Measurements from ENCODE around the gene TARM1. TPM values are rescaled to one million over a fixed set of nuclear protein-coding genes. Genes with fewer than 3 reads are reported as not detected.
"Not testable (repeated sequence)": the region's sequence is repeated elsewhere in the genome, so short reads cannot be mapped to it uniquely, and the experiment has no call there.

TARM1 gene
- polyA plus RNA-seq, 3 donors from 2014 or later = not detected

- no peak for DNase-seq
- Mint-ChIP-seq H3K27me3 (ENCODE audit: low read depth in 3 of 3) (peaks cover 0 to 4% (median 0%) of the 10 kb centered on the region in 3 donors), H3K4me1 (peaks cover 5 to 19% of the 10 kb centered on the region in 2 donors), H3K27ac (no peak overlapping the region), H3K36me3 (peaks cover 7 to 20% (median 11%) of the 10 kb centered on the region in 3 donors), H3K9me3 (no peaks in the 10 kb centered on the region), H3K4me3 (no peak overlapping the region)
Observed at GRCh38 chr19:54108496-54108895, 27.3 kb upstream of the TARM1 start.

GRCh38 chr19:54107876-54108490 is 26.8 kb upstream of the TARM1 start:
- peaks cover 7 to 20% (median 11%) of the 10 kb centered on the region in 3 donors for H3K36me3 Mint-ChIP-seq
- no peak overlapping the region for H3K27ac Mint-ChIP-seq
- no peak overlapping the region for H3K4me3 Mint-ChIP-seq
- no peaks in the 10 kb centered on the region for H3K9me3 Mint-ChIP-seq
- peaks cover 0 to 4% (median 0%) of the 10 kb centered on the region in 3 donors for H3K27me3 Mint-ChIP-seq (ENCODE audit: low read depth in 3 of 3)
- DNase-seq = no peak
- peaks cover 9 to 19% of the 10 kb centered on the region in 2 donors for H3K4me1 Mint-ChIP-seq

- no peak overlapping the region for H3K4me3 Mint-ChIP-seq
Observed at GRCh38 chr19:54106716-54107115, 25.6 kb upstream of the TARM1 start.

GRCh38 chr19:54105796-54106195 is 24.6 kb upstream of the TARM1 start:
- H3K9me3 Mint-ChIP-seq = no peaks in the 10 kb centered on the region
- no peak for DNase-seq
- peaks cover 4 to 9% (median 6%) of the 10 kb centered on the region in 3 donors for H3K27me3 Mint-ChIP-seq (ENCODE audit: low read depth in 3 of 3)
- H3K4me3 Mint-ChIP-seq = no peak overlapping the region
- H3K4me1 Mint-ChIP-seq = peaks cover 20 to 32% of the 10 kb centered on the region in 2 donors
- H3K27ac Mint-ChIP-seq = no peak overlapping the region
- H3K36me3 Mint-ChIP-seq = peaks cover 6 to 19% (median 9%) of the 10 kb centered on the region in 3 donors

More at GRCh38 chr19:54106716-54107115, 25.6 kb upstream of the TARM1 start:
- Mint-ChIP-seq H3K4me1 (peaks cover 16 to 26% of the 10 kb centered on the region in 2 donors), H3K9me3 (no peaks in the 10 kb centered on the region), H3K27me3 (ENCODE audit: low read depth in 3 of 3) (peaks cover 4 to 9% (median 6%) of the 10 kb centered on the region in 3 donors), H3K27ac (no peak overlapping the region), H3K36me3 (peaks cover 7 to 20% (median 11%) of the 10 kb centered on the region in 3 donors)
- no peak for DNase-seq

DNA sequence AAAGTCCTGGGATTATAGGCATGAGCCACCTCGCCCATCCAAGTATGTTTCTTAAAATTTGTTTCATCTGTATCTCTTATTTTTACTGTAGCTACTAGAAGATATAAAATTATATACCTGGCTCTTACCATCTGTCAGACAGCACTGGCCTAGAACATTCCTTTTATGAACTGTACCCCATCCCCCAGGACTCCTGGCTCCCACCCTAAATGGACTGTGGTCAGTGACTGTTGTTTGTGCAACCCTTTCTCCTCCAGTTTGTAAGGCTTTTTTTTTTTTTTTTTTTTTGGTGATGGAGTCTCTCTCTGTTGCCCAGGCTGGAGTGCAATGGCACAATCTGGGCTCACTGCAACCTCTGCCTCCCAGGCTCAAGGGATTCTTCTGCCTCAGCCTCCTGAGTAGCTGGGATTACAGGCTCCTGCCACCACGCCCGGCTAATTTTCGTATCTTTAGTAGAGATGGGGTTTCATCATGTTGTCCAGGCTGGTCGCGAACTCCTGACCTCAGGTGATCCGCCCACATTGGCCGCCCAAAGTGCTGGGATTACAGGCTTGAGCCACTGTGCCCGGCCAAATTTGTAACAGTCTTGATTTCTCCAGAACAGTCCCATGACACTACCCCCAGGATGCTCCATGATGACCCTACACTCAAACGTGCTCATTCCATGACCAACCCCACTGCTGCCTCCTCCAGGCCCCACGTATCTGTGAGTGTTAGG is 24.0 kb upstream of the TARM1 start:
- peaks cover 20 to 32% of the 10 kb centered on the region in 2 donors for H3K4me1 Mint-ChIP-seq
- DNase-seq = no peak
- H3K4me3 Mint-ChIP-seq = peak overlapping the region in 3 of 5 donors; percentile 17 to 46 (median 40)
- no peaks in the 10 kb centered on the region for H3K9me3 Mint-ChIP-seq
- H3K27ac Mint-ChIP-seq = peak overlapping the region in 1 of 6 donors; percentile 30
- H3K27me3 Mint-ChIP-seq (ENCODE audit: low read depth in 3 of 3) = peaks cover 4 to 9% (median 6%) of the 10 kb centered on the region in 3 donors
- H3K36me3 Mint-ChIP-seq = peaks cover 4 to 17% (median 7%) of the 10 kb centered on the region in 3 donors

DNA sequence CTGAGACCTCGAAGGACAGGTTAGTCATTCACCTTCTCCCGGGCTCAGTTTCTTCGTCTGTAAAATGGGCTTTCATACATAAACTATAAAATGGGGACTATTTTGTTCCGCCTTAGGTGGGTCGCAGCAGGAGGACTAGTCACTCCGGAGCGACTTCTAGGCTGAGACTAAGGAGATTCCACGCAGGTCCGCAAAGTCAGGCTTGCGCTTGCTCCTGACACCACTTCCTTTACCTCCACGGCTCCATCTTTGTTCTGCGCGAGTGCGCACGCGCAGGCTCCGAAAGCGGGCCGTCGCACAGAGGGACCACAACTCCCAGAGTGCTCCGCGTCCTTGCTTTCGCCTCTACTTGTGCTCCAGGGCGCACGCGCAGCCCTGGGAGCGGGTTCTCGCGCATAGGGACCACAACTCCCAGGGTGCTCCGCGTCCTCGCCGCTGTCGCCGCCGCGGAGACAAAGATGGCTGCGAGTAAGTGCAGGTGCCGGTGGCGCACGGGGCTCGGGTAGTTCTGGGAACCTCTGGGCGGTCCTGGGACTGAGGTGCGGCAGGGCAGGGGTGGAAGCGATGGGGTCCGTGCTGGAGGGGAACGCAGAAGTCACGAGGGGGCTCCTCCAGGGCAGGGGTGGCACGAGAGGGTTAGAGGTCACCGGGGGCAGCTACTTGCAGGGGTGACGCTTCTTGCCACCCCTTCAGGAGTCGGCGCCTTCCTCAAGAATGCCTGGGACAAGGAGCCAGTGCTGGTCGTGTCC is 21.4 kb upstream of the TARM1 start, which contains the start of gene NDUFA3:
Gene NDUFA3 (plus strand): TSS at position 435 of the 749 bp plus-strand sequence. CDS start 24 bp downstream, at position 459.
- H3K27ac Mint-ChIP-seq = peak within 1 kb of the TSS; percentile 91 to 98 (median 96)
- peaks cover 4 to 12% (median 6%) of the 10 kb centered on the region in 3 donors for H3K36me3 Mint-ChIP-seq
- H3K27me3 Mint-ChIP-seq (ENCODE audit: low read depth in 3 of 3) = peaks cover 4 to 9% (median 8%) of the 10 kb centered on the region in 3 donors
- peak within 1 kb of the TSS; percentile 96 to 99 (median 97) for H3K4me3 Mint-ChIP-seq
- DNase-seq = peak; percentile 97 to 98 (median 97)
- H3K9me3 Mint-ChIP-seq = no peaks in the 10 kb centered on the region
- H3K4me1 Mint-ChIP-seq = peaks cover 20 to 32% of the 10 kb centered on the region in 2 donors

- Mint-ChIP-seq H3K27ac (peak within 1 kb of the TSS in 5 of 6 donors; percentile 10 to 83 (median 58)), H3K4me1 (peaks cover 28 to 40% of the 10 kb centered on the region in 2 donors), H3K27me3 (ENCODE audit: low read depth in 3 of 3) (peaks cover 8 to 18% (median 12%) of the 10 kb centered on the region in 3 donors), H3K9me3 (no peaks in the 10 kb centered on the region), H3K4me3 (peak within 1 kb of the TSS; percentile 26 to 63 (median 55)), H3K36me3 (peaks cover 0 to 3% (median 0%) of the 10 kb centered on the region in 3 donors)
- no peak for DNase-seq
Observed at GRCh38 chr19:54100561-54100960, 19.4 kb upstream of the TARM1 start, which contains the start of gene OSCAR. OSCAR (minus strand) TSS chr19:54100803; CDS start chr19:54100792, 11 bp downstream.

DNA sequence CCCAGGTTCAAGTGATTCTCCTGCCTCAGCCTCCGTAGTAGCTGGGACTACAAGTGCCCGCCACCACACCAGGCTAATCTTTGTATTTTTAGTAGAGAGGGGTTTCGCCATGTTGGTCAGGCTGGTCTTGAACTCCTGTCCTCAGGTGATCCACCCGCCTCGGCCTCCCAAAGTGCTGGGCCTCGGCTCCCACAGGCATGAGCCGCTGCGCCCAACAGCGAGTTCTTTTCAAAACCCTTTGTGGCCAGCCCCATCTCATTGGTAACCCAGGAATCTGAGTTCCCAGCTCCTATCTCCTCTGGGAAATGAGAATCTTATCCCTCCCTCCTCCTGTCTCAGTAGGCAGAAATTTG is 18.7 kb upstream of the TARM1 start:
- DNase-seq, H3K4me3 Mint-ChIP-seq, H3K36me3 Mint-ChIP-seq, H3K27ac Mint-ChIP-seq, H3K9me3 Mint-ChIP-seq: not testable (repeated sequence)
- Mint-ChIP-seq H3K4me1 (peaks cover 27 to 34% of the 10 kb centered on the region in 2 donors), H3K27me3 (ENCODE audit: low read depth in 3 of 3) (peaks cover 8 to 18% (median 12%) of the 10 kb centered on the region in 3 donors)

DNA sequence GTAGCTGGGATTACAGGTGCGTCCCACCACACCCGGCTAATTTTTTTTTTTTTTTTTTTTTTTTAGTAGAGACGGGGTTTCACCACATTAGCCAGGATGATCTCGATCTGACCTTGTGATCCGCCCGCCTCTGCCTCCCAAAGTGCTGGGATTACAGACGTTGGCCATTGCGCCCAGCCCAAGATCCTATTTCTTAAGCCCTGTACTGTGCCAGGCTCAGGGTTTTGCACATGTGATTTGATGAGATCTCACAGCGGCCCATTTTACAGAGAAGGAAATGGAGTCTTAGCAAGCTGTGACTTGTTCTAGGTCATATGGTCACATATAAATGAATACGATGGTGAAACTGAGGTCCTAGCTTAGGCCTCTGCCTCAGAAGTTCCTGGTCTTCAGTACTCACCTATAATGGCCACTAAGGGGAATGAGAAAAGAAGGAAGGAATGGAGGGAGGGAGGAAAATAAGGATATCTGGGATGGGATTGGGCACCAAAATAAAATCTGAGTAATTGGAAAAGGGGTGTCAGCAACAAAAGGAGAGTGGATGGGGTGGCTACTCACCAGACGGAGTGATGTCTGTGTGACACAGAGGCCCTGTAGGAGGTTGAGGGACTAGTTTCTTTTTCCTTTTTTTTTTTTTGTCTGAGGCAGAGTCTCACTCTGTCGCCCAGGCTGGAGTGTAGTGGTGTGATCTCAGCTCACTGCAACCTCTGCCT is 18.2 kb upstream of the TARM1 start:
- H3K9me3 Mint-ChIP-seq = no peaks in the 10 kb centered on the region
- H3K4me1 Mint-ChIP-seq = peaks cover 31 to 37% of the 10 kb centered on the region in 2 donors
- H3K4me3 Mint-ChIP-seq = no peak overlapping the region
- no peak for DNase-seq
- peaks cover 7 to 18% (median 12%) of the 10 kb centered on the region in 3 donors for H3K27me3 Mint-ChIP-seq (ENCODE audit: low read depth in 3 of 3)
- H3K27ac Mint-ChIP-seq = no peak overlapping the region
- no peaks in the 10 kb centered on the region for H3K36me3 Mint-ChIP-seq

GRCh38 chr19:54096617-54097106 is 15.5 kb upstream of the TARM1 start:
- peak; percentile 35 to 55 (median 55) for DNase-seq

DNA sequence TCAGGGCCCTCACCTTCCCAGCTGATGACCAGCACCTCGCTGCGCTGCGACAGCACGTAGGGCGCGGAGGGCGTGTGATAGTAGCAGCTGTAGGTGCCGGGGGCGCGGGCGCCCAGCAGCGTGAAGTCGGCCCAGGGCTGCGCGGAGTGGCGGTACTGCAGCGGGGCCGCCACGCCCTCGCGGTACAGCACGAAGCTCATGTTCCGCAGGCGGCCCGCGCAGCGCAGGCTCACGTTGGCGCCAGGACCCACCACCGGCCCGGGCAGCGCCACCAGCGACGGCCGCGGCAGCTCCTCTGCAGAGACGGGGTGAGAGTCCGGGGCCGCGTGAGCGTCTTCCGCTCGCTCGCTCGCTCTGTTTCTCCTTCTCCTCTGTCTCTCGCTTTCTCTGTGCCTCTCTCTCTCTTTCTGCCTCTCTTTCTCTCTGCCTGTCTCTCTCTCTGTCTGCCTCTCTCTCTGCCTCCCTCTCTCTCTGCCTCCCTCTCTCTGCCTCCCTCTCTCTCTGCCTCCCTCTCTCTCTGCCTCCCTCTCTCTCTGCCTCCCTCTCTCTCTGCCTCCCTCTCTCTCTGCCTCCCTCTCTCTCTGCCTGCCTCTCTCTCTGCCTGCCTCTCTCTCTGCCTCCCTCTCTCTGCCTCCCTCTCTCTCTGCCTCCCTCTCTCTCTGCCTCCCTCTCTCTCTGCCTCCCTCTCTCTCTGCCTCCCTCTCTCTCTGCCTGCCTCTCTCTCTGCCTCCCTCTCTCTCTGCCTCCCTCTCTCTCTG is 14.9 kb upstream of the TARM1 start:
- H3K4me3 Mint-ChIP-seq = peak overlapping the region; percentile 79 to 94 (median 86)
- H3K9me3 Mint-ChIP-seq, H3K36me3 Mint-ChIP-seq: not testable (repeated sequence)
- peaks cover 18 to 21% of the 10 kb centered on the region in 2 donors for H3K4me1 Mint-ChIP-seq
- peak; percentile 53 to 72 (median 71) for DNase-seq
- peak overlapping the region; percentile 81 to 92 (median 88) for H3K27ac Mint-ChIP-seq
- peaks cover 2 to 14% (median 11%) of the 10 kb centered on the region in 3 donors for H3K27me3 Mint-ChIP-seq (ENCODE audit: low read depth in 3 of 3)

More at GRCh38 chr19:54096617-54097106, 15.5 kb upstream of the TARM1 start:
- Mint-ChIP-seq H3K4me1 (peaks cover 21 to 25% of the 10 kb centered on the region in 2 donors), H3K36me3 (no peaks in the 10 kb centered on the region), H3K27me3 (ENCODE audit: low read depth in 3 of 3) (peaks cover 2 to 14% (median 11%) of the 10 kb centered on the region in 3 donors), H3K4me3 (peak overlapping the region; percentile 71 to 94 (median 79)), H3K9me3 (no peaks in the 10 kb centered on the region), H3K27ac (peak overlapping the region; percentile 73 to 92 (median 86))
